Suppressor macrophage (primary cell): Measurements from ENCODE around the gene SPATA12.

Source experiments
- DNase-seq, 4 experiments: peaks; one replicate each; pipeline ENCODE4 v3.0.0-alpha.2; 2020 to 2022

Gene SPATA12

DNA sequence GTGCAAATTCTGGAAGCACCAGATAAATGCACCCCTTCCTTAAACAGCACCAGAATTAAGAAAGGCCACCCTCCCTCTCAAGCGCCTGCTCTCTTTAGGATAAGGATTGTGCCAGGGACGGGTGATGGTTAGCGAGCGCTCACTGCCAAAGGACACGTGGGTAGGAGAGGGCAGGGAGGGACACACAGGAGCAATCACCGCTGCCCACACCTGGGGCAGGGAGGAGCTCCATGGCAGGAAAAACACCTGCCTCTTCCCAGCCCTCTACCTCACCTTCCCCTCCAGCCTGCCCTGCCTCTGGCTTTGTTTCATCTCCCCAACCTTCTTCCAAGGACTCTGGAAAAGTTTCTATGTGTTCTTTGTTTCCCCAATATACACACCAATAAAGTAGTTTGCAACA is 7.3 kb upstream of the SPATA12 start:
- no peak for DNase-seq

DNA sequence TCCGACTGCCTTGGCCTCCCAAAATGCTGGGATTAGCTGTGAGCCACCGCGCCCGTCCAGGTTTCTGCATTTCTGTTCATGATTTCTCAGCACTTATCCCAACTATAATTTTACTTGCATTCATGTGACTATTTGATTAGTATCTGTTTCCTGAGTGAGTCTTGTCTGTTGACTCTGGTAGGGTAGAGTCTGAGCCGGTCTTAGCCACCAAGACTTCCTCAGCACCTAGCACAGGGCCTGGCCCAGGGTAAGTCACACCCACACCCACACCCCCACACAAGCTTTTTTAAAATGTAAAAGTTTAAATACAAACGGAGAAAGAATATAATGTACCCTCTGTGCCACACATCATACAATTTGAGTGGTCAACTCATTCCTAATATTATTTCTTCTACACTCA is 3.1 kb upstream of the SPATA12 start:
- DNase-seq = peak in 2 of 4 experiments; percentile 27 to 43

GRCh38 chr3:57059411-57059810 is 1.1 kb upstream of the SPATA12 start:
- DNase-seq = peak; percentile 71 to 91 (median 86)

DNA sequence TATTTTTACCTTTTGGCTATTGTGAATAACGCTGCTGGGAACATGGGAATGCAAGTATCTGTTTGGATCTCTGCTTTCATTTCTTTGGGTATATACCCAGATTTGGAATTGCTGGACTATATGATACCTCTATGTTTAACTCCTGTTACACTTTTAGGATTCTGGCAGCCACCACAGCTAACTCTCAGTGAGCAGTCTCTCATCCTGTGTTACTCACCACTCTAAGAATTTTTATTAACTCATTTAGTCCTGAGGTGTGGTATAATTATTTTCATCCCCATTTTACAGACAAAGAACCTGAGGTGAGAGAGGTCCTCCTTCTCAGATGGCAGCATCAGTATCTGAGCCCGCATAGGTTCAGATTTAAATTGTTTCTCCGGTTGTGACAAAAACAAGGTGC is 1.1 kb downstream of the SPATA12 start:
- no peak for DNase-seq

GRCh38 chr3:57062101-57062631 is 1.7 kb downstream of the SPATA12 start:
- DNase-seq = peak in 1 of 4 experiments; percentile 32

DNA sequence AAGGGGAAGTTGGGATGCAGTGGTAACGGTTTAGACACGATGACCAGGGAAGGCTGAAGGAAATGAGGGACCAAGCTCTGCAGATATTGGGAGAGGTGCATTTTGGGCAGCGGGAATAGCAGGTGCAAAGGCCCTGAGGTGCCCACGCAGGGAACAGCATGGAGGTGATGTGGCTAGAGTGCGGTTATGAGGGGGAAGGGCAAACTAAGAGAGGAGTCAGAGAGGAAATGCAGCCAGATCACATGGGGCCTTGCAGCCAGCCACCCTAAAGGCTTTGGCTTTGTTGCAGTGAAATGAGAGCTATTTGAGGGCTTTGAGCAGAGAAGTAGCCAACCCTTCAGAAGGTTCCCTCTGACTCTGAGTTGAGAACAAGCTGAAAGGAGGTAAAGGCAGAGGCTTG is 2.6 kb downstream of the SPATA12 start:
- DNase-seq = peak in 3 of 4 experiments; percentile 55 to 70 (median 67)

DNA sequence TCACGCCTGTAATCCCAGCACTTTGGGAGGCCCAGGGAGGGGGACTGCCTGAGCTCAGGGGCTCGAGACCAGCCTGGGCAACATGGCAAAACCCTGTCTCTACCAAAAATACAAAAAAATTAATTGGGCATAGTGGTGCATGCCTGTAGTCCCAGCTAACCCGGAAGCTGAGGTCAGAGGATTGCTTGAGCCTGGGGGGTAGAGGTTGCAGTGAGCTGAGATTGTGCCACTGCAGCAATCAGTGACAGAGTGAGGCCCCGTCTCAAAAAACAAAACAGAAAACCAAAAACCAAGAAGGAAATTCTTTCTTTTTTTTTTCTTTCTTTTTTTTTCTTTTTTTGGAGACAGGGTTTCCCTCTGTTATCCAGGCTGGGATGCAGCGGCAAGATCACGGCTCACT is 3.5 kb downstream of the SPATA12 start:
- DNase-seq = peak in 3 of 4 experiments; percentile 27 to 56 (median 42)

- peak; percentile 36 to 64 (median 58) for DNase-seq
These were observed 4.1 kb downstream of the SPATA12 start for GRCh38 chr3:57064572-57064971.

DNA sequence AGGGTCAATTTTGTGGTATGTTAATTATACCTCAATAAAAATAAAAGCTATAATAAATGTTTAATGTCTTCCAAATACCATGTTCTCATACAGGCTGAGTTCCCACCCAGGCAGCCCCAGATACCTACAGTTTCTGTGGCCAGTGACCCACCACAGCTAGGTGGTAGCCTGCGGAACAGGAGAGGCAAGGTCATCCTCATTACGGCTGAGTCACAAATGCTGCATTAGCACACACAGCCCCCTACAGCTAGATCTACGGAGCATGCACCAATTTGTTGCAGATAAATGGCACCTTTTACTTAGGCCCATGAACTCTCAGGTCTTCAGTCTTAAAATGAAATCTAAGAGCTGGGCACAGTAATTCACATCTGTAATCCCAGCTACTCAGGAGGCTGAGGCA is 5.1 kb downstream of the SPATA12 start:
- no peak for DNase-seq

DNA sequence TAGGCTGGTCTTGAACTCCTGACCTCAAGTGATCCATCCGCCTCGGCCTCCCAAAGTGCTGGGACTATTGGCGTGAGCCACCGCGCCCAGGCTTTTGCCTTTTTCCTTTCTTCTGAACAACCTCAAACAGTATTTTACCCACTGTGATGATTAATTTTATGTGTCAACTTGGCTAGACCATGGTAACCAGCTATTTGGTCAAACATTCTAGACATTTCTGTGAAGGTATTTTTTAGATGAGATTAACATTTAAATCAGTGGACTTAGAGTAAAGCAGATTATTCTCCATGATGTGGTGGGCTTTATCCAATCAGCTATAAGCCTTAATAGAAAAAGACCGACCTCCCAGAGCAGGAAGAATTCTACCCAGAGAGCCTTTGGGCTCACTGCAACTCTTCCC is 6.0 kb downstream of the SPATA12 start:
- DNase-seq = no peak

- peak; percentile 77 to 92 (median 87) for DNase-seq
These were observed 8.1 kb downstream of the SPATA12 start for GRCh38 chr3:57068437-57069089.

DNA sequence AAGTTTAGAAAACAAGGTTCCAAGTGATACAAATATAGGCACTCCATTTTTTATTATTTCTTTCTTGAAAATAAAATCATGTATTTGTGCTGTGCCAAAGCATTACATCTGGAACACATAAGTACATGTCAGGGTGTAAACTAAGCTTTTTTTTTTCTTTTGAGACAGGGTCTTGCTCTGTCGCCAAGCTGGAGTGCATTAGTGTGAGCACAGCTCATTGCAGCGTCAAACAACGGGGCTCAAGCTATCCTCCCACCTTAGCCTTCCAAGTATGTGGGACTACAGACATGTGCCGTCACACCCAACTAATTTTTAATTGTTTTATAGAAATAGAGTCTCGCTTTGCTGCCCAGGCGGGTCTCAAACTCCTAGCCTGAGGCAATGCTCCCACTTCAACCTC is 9.0 kb downstream of the SPATA12 start:
- DNase-seq = no peak

DNA sequence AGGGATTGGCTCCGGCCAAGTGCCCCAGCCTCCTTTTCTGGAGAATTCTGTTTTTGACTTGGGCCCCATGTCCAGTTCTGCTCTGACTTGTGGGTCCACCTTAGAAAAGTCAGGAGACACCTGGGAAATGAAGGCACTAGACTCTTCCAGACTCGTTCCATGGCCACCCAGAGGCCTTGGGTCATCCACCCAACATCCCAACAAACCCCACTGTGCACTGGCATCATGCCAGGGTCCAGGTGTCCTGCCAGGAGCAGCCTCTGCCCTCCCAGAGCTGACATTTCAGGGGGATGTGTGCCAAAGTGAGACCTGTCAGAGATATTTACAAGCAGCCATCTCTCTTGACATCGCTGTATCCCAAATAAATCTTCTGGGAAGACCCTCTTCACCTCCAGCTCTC is 13.2 kb downstream of the SPATA12 start:
- DNase-seq = no peak

DNA sequence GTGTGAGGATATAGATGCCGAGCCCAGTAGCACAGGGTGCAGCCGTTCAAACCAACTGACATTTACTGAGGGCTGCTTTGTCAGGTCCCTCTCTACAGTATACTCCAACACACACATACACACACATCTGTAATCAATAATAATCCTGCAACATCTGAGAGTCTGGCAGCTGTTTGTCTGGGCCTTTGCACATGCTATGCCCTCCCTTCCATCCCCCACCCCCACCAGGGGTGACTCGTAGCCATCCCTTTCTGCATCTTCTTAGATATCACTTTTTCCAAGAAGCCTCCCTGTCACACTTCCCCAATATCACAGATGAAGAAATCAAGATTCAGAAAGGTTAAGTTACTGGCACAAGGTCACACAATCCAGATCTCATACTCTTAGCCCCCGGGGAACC is 13.7 kb downstream of the SPATA12 start:
- DNase-seq = peak in 2 of 4 experiments; percentile 25 to 51

GRCh38 chr3:57076422-57076951 is 16.0 kb downstream of the SPATA12 start:
- DNase-seq = no peak

GRCh38 chr3:57077630-57078343 is 17.3 kb downstream of the SPATA12 start:
- DNase-seq = peak in 2 of 4 experiments; percentile 48 to 49

GRCh38 chr3:57078344-57078634 is 17.8 kb downstream of the SPATA12 start:
- DNase-seq = peak; percentile 63 to 83 (median 77)

DNA sequence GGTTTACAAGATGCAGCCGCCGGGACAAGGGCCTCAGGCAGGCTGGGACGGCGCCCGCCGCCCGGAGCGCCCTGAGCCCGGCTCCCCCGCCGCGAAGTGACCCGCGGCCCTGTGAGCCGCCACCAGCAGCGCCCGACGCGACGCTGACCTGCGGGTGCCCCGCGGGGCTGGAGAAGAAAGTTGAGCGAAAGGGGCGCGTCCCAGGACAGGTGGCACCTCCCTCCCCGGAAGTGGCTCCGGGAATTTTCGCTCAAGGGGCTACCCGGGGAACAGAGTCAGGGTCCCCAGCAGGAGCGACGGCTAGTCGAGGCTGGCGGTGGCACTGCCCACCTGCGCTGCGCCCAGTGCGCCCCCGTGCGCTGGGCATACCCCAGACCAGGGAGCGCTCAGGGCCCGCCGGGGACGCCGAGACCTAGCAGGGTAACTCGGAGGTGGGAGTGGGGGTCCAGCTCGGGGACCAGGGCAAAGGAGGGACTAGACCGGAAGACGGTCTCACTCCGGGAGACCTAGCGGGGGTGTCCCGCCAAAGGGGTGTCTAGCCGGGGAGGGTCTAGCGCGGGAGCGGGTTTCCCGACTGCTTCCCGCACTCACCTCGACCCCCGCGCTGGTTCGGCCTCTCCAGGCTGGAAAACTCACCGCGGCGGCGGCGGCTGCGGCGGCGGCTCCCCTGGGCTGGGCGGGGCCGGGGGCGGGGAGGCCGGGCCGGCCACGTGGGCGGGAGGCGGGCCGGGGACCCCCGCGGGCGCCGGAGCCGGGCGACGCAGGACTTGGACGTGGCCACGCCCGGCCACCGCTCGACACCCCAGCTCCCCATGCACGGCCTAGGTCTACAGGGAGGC is 18.4 kb downstream of the SPATA12 start:
- peak in 3 of 4 experiments; percentile 26 to 76 (median 67) for DNase-seq

- DNase-seq = no peak
These were observed 19.0 kb downstream of the SPATA12 start for GRCh38 chr3:57079474-57079831.

DNA sequence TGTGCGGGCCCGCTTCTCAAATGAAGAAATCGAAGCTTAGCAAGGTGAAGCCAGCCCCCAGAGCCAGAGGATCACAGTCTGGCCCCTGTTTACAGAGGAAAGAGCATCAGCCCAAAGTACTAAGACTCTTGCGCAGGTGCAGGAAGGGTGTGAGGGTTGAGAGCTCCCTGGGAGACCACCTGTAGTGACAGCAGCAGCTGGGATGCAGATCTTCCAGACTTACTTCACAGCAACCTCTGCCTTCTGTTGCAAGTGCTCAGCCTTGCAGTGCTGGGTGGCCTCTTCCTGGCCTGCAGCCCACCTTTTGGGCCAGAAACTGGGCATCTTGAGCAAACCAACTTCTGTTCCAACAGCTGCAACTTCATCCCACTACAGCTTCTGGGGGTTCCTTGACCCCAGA is 19.7 kb downstream of the SPATA12 start:
- no peak for DNase-seq

GRCh38 chr3:57081173-57081572 is 20.7 kb downstream of the SPATA12 start:
- no peak for DNase-seq

DNA sequence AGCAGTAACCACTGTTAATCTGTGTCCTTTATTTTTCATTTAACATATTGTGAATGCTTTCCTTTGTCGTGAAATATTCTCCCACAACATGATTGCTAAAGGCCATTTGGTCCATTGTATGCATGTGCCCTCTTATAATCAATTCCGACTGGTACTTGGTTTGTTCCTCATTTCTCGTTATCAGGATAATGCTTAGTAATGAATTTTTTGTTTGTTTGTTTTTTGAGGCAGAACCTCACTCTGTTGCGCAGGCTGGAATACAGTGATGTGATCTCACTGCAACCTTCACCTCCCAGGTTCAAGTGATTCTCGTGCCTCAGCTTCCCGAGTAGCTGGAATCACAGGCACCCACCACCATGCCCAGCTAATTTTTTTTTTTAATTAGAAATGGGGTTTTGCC is 22.0 kb downstream of the SPATA12 start:
- no peak for DNase-seq
